HG02981 (cell line): ENCODE data around the gene GALNT17.
"Not testable (repeated sequence)": the region's sequence is repeated elsewhere in the genome, so short reads cannot be mapped to it uniquely, and the experiment has no call there.

Source experiments
- ATAC-seq: cut with Tn5 transposase; IDR thresholded peaks from one replicate; pipeline ENCODE4 v1.9.1; 2021; ENCODE audit warnings: mild to moderate bottlenecking, moderate library complexity; ENCODE audit not compliant: unreplicated experiment

Gene GALNT17

DNA sequence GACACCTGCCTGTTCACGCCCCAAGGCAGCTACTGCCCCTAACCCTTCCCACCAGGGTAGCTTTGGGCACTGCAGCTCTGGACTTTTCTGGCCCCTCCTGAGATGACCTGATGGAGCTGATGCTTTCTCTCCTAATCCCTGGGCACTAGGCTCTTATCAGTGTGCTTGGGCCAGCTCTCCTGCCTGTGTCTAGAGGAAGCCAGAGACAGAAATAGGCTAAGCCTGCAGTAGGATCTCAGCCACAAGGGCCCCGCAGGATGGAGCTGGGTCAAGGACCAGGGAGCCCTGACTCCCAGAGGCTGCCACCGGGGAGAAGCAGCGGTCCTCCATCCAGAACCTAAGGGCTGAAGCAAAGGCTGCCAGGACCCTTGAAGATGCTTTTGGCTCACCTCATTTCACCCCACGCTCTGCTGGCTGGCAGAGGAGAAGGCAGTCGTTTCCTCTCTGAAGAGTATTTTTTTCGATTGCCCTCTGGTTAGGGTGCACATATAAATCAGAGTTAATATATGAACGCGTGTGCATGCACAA lies 580.8 kb downstream of the GALNT17 start:
- ATAC-seq = no peak

DNA sequence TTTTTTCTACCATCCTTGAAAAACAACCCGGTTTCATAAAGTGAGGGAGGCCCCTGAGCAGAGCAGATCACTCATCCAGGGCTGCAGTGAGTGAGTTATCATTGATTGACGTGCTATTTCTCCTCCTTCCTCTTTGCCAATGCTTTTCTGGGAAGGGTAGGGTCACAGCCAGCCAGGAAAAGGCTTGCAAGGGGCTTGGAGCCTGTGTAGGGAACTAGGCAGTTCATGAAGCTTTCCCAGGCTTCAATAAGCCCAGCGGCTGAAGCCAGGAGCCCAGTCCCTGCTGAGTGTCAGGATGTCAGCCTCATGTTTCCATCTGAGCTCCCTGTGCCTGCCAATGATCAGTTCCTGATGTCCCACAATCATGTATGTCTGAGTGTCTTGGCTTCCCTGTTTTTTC lies 584.7 kb downstream of the GALNT17 start:
- ATAC-seq = no peak

DNA sequence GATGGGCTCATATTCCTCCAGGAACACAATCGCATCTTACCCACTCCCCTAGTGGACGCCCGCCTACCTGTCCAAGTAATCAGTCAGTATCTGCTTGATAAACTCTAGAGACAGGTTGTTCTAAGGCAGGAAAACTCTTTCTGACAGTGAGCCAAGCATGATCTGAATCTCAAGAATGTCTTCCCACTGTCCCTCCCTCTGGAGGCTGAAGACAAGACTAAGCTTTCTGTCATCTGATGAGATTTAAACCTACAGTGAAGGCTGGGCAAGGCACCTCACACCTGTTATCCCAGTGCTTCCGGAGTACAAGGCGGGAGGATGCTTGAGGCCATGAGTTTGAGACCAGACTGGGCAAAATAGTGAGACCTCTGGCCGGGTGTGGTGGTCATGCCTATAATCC lies 586.6 kb downstream of the GALNT17 start:
- ATAC-seq = no peak

DNA sequence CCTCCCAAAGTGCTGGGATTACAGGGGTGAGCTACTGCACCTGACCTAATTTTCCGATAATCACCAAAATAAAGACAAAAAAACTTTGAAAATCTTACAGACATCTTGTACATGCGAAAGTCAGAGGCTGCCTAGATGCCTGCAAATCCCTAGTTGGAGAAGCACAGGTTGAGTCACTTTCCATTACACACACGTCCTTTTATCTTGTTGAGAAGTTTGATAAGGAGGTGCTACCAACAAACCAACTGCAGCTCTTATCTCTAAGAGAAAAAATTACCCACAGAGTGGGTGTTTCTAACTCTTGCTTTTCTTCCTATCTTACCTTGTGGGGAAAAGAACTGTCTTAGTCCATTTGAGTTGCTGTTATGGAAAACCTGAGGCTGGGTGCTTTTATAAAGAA lies 589.8 kb downstream of the GALNT17 start:
- no peak for ATAC-seq

DNA sequence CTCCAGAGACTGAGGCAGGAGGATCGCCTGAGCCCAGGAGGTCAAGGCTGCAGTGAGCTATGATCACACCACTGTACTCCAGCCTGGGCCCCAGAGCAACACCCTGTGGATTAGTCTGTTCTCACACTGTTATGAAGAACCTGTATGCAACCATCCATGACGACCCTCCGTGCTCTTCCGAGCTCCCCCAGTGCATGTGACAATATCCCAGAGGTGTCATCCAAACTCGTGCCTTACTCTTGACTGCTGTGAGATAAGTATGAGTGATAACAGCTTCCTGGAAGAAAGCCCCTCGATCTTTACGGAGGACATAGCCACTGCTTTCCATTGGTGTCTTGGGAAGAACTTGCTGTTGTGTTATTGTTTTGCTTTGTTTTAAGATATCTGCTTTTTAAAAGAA lies 591.9 kb downstream of the GALNT17 start:
- no peak for ATAC-seq

DNA sequence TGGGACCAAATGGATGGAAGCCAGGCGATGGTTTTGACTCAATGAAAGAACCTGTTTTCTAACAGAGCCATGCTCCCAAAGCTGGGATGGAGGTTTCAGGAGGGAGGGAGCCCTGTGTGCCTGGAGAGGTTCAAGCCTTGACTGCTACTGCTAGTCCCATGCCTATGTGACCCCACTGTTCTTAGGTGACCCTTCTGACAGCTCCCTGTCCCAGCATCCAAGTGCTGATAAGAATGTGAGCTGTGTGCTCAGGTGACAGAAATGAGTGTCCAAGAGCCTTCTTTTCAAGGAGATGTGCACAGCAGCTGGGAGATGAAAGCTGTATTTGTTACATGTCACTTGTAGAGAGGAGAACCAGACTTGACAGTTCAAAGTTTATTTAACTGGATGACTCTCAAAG lies 595.4 kb downstream of the GALNT17 start:
- no peak for ATAC-seq

DNA sequence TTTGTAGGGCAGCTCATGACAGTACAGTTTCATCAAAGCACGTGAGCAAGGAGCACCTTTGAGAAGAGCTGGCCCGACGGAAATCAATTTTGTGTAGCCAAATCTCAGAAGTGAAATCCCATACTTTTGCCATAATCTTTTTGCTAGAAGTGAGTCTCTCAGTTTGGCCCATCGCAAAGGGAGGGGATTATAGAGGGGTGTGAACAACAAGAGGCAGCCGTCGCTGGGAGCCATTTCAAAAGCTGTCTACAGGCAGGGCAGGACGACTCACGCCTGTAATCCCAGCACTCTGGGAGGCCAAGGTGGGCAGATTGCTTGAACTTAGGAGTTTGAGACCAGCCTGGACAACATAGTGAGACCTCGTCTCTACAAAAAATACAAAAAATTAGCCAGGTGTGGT lies 599.8 kb downstream of the GALNT17 start:
- ATAC-seq = no peak

DNA sequence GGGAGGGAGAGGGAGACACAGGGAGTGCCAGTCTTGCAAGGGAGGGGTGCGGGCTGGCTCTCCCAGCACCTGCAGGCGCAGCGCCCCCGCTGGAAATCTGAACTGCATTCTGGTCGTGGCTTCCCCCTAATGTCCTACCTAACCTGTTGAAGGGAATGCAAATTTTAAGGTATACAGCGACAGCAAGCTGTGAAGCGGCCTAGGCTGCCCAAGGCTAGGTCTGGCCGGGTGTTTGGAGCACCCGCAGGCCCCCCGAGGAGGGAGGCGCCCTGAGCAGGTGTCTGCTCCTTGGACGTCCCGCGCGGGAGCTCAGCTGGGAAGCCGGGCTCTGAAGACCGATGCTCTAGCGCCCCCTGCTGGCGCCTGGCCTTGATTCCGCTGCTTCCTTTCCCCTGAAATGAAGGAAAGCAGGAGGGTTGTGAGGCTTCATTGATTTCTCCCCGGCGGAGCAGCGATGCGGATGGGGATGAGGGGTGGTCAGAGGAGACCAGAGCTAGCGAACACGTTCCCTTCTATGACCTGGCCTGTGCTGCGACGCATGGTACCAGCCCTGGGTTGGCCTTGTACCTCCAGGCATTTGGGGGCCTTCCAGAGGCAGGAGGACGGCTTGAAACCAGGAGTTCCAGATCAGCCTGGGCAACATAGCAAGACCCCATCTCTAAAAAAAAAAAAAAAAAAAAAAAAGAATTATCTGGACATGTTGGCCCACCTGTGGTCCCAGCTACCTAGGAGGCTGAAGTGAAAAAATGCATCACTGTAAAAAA lies 601.3 kb downstream of the GALNT17 start:
- ATAC-seq = no peak

DNA sequence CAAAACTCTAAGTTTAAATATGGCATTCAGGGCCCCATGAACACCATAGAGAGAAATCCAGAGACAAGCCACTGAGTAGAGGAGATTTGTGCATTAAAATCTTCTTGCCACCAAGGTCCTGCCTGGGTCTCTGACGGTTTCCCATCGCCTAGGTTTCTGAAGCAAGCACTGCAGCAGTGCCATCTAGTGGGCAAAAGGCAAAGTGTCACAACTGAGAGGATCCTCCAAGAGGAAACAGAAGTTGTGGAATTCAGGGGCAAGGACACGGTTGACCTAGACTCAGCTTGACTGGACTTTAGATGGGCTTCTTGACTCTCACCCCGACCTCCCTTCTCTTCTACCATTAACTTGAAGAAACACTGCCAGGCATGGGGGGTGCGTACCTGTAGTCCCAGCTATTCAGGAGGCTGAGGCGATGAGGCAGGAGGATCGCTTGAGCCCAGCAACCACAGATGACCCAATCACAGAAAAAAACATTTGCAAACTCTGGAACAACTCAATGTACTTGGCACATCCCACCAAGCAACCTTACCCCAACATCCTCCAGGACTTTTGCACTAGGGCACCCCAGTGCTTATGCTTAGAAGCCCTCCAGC lies 604.1 kb downstream of the GALNT17 start:
- ATAC-seq = no peak

DNA sequence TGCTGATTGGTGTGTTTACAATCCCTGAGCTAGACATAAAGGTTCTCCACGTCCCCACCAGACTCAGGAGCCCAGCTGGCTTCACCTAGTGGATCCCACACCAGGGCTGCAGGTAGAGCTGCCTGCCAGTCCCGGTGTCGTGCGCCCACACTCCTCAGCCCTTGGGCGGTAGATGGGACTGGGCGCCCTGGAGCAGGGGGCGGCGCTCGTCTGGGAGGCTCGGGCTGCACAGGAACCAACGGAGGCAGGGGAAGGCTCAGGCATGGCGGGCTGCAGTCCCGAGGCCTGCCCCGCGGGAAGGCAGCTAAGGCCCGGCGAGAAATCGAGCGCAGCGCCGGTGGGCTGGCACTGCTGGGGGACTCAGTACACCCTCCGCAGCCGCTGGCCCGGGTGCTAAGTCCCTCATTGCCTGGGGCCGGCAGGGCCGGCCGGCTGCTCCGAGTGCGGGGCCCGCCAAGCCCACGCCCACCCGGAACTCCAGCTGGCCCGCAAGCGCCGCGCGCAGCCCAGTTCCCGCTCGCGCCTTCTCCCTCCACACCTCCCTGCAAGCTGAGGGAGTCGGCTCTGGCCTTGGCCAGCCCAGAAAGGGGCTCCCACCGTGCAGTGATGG lies 606.1 kb downstream of the GALNT17 start:
- not testable (repeated sequence) for ATAC-seq

DNA sequence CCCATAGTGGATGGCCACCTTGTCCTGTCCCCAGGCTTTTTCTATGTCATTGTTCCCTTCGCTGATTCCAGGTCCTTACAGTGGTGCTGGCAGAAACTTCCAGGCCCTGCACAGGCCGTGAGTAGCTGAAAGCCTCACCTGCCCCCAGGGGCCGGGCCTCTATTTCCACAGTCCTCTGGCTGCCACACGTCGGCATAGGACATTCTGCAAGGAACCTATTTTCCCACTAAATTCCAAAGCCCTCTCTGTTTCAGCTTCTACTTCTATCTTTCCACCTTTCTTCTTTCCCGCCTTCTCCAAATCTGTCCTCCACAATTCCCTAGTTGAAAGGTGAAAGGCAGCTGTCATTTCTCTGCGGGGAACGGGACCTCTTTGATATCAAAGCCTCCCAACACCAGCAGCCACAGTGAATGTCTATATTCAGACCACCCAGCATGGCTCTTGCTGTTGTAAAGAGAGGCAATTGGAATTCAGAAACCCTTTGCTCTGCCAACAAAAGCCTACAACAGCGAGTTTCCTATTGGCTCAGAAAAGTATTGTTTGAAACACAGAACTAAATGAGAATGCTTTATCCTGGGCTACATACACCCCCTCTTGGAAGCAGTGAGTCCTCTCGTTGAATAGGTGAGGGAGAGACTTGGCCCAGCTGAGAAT lies 607.7 kb downstream of the GALNT17 start:
- ATAC-seq = no peak

DNA sequence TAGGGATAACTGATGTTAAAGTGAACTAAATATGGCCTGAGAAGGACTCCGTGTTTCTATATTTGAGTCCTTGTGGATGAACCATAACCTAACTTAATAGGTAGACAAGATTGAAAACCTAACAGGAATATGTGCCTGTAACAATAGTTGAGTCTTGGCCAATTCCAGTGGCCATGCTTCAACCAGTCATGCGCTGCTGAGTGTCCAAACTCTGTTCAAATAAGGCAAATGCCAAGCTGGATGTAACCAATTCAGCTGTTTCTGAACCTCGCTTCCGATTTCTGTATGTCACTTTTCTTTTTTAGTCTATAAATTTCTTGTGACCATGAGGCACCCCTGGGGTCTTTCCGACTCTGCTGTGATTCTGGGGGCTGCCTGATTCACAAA lies 608.2 kb downstream of the GALNT17 start:
- no peak for ATAC-seq

DNA sequence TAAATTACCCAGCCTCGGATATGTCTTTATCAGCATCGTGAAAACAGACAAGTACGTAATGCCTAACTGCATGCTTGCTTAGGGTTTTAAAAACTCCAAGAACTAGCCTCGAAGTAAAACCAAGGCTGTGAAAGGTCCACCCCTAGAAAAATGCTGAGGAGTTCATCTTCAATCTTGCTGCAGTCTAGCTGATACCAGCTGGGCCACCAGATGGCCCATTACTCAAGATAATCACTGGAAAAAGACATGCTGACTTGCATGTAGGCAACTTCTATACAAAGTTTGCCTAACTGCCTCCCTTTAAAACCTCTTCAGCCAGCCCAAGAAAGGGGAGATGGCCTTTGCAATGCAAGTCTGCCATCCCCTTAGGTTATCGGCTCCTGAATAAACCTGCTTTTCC lies 614.1 kb downstream of the GALNT17 start:
- ATAC-seq = no peak

DNA sequence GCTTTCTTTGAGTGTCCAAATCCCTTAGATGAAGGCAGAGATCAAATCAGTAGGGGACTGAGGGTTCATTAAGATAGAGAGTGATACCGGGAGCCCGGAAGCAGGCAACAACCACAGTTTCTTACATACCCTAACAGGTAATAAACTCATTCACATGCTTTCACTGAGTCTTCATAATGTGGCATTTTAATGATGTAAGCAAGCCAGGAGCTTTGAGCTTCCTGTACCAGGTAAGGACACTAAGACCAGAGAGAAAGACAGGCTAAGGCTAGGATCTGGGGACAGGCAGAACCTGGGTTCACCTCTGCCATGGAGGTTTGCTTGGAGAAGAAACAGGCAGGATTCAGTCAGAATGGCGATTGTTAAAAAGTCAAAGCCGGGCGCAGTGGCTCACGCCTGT lies 618.3 kb downstream of the GALNT17 start:
- ATAC-seq = no peak

DNA sequence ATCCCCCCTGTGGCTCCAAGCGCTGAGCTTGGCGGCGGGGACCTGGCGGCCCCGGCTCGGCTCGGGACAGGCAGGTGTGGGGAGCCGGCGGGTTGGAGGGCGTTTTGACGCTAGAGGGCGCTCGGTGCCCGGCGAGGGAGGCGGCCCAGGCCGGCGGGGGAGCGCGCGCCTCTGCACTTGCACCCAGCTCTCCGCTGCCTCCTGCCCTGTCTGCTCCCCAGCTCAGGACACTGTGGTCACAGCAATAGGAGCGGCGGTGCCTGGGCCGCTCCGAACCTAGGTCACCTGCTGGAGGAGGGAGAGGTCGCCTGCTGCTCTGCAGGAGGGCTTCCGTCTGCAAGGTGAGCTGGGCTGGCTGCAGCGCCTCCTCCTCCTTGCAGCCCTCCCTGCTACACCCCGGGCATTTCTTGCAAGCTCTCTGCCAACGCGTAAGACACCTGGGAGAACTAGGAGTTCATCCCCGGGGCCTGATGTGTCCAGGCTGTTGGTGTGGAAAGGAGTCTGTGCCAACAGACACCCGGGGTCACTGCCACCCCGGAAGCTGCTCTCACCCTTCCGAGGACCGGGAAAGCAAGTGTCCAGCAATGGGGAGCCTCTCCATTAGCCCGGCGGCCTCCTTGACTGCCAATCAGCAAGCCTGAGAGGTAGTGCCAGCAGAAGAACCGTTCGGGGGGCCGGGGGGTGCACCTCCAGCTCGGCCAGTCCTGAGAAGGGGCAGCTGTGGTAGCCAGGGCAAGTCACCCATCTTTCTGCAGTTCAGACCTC lies 620.4 kb downstream of the GALNT17 start:
- ATAC-seq = no peak

DNA sequence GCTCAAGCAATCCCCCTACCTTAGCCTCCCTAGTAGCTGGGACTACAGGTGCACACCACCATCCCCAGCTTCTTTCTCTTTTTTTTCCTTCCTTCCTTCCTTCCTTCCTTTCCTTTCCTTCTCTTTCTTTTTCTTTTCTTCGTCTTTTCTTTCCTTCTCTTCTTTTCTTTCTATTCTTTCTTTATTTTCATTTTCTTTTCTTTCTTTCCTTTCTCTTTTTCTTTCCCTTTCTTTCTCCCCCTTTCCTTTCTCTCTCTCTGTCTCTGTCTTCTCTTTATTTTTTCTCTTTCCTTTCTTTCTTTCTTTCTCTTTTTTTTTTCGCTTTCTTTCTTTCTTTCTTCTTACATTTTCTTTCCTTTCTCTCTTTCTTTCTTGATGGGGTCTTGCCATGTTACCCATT lies 621.3 kb downstream of the GALNT17 start:
- no peak for ATAC-seq

DNA sequence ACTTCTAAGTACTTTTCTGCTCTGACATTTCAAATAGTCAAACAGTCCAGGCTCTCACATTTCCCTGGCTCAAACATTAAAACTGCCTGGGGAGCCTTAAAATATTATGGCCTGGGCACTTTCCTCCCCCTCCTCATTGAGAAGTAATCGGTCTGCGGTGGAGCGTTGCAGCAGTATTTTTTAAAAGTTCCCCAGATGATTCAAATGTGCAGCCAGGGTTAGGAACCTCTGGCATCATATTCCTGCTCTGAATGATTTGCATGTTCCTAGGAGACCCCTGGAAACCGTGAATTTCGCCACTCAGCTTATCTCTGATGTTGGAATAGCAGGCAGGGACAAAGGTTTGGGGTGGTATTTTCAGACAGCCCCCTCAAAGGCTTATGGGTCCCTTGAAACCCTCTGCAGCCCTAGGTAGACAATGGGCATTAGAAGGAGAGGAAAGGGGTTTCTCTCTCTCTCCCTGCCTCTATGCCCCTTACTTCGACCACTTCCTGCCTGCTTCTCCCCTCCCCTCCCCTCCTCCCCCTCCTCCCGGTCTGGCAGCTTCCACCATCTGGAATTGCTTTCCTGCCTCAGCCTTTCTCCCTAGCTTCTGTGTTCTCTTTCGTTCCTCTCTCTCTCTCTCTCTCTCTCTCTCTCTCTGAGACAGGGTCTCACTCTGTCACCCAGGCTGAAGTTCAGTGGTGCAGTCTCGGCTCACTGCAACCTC lies 622.2 kb downstream of the GALNT17 start:
- ATAC-seq = no peak

DNA sequence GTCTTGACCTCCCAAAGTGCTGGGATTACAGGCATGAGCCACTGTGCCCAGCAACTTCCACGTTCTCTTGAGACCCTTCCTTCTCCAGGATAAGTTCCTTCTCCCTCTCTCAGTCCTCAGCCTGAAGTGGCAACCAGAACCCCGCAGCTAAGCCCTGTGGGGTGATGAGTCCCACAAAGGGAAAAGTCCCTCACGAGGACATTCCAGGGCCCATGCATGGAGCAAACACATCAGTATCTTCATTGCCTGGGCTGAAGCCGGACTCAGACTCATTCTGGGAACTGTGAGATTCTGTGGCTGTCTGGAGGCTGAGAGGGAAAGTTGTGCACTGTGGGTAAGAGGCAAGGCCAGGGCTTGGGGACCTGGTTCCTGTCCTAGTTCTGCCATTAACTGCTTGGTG lies 622.9 kb downstream of the GALNT17 start:
- no peak for ATAC-seq

DNA sequence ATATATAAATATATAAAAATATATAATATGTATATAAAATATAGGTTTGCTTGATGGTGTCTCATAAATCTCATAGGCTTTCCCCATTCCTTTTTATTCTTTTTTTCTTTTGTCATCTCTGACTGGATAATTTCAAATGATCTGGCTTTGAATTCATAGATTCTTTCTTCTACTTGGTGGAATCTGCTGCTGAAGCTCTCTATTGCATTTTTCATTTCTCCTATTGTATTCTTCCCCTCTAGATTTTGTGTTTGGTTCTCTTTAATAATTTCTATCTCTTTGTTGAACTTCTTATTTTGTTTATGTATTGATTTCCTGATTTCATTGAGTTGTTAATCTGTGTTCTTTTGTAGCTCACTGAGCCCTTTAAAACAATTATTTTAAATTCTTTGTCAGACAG lies 629.4 kb downstream of the GALNT17 start:
- no peak for ATAC-seq
